Esophagus muscularis mucosa (tissue), 3 donors: ENCODE data around the gene RFX7.

Experiments used
- CTCF ChIP-seq, 3 experiments: fragments of 200-600 bp in 2 of 3; fragments of 450-650 bp in 1 of 3; sonication (generic) in 2 of 3; IDR thresholded peaks; one replicate each; pipeline ENCODE4 v1.5.1; 2017 to 2019; ENCODE audit warnings: antibody characterized with exemption in 3 of 3, mild to moderate bottlenecking in 2 of 3, moderate library complexity in 1 of 3
- POLR2A ChIP-seq: fragments of 450-650 bp; IDR thresholded peaks from one replicate; pipeline ENCODE4 v1.6.1; 2017; ENCODE audit warnings: antibody characterized with exemption, moderate library complexity, mild to moderate bottlenecking, low read depth

DNA sequence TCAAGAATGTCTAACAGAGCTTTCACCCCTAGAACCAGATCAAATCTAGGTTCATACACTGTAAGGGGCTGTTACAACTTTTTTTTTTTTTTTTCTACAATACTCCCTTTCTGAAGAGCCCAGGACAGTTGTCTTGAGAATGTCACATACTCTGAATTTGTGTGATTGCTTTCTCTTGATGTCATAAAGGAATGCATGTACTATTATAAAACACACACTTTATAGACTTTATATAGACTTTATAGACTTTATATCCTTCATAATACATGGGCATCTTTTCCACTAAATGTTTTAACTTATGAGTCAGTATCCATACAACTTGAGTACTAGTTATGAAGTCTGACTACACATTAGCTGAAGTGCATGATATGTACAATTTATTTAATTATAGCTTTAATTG is 26.3 kb downstream of the RFX7 start:
- no peak for TF ChIP-seq POLR2A
- no peak for TF ChIP-seq CTCF (IDR thresholded peaks at IDR 0.05)
